HG02981 (cell line): ENCODE results near the gene GCK.
"Not testable (repeated sequence)": the region's sequence is repeated elsewhere in the genome, so short reads cannot be mapped to it uniquely, and the experiment has no call there.

Source experiments
- ATAC-seq: cut with Tn5 transposase; IDR thresholded peaks from one replicate; pipeline ENCODE4 v1.9.1; 2021; ENCODE audit warnings: mild to moderate bottlenecking, moderate library complexity; ENCODE audit not compliant: unreplicated experiment

The GCK gene

DNA sequence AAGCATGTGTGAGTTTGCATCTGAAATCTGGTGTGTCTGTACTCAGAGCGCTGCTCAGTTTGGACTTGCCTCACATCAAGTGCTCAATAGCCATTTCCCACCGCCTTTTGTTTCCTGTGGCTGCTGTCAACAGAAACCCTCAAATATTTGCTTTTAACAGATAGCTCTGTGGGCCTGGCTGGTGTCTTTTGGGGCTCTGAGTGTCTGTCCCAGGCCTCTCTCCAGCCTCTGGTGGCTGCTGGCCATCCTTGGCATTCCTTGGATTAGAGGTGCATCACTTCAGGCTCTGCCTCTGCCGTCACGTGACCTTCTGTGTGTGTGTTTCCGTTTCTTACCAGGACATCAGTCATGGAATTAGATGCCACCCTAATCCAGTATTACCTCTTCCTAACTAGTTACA, 20.9 kb upstream of the GCK start:
- no peak for ATAC-seq

DNA sequence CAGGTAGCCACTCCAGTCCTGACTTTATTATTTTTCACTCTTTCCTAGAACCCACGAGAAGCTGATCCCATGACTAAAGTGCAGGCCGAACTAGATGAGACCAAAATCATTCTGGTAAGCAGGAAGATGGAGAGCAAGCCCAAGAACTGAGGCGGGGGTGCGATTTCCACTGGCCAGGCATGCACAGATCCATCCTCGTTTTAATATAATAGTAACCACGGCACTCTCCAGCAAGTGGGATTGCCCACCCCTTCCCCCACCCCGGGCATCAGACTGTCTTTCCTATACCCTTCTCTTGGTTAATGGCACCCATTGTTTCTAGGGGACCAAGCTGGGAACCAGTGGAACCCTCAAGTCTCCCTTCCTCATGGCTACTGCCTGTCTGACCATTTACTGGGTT, 18.8 kb upstream of the GCK start:
- no peak for ATAC-seq

DNA sequence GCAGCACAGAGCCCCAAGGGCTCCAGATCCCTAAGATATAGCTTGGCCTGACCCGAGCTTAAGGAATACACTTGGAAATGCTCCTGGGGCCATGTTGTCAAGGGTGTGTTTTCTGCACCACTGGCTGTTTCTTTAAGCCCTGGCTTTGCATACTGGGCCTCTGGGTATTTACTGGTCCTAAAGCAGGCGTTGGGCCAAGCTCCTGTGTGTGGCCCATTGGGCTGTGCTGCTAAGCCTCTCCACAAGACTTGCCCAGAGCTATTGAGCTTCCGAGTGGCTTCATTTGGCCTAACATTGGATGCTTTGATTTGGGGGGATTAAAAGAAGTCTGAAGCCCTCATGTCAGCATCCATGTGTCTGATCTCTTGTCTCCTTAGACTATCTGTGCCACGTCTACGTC, 16.8 kb upstream of the GCK start:
- no peak for ATAC-seq

DNA sequence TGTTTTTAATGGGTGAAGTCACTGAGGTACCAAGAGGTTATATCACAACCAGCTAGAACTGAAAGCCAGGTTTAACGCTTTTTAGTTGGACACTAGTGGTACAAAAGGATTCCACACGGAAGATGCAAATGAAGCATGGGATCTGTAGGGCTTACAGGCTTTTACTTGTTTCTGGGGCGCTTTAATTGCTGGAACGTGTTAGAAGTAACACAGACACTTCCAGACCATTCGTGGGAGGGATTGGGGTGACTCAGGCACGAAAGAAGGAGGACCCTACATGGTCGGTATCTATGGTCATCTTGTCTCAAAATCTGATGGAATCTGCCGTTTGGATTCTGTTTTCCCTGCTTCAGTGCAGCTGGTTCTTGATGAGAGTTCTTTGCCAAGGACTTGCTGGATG, 12.6 kb upstream of the GCK start:
- ATAC-seq = no peak

DNA sequence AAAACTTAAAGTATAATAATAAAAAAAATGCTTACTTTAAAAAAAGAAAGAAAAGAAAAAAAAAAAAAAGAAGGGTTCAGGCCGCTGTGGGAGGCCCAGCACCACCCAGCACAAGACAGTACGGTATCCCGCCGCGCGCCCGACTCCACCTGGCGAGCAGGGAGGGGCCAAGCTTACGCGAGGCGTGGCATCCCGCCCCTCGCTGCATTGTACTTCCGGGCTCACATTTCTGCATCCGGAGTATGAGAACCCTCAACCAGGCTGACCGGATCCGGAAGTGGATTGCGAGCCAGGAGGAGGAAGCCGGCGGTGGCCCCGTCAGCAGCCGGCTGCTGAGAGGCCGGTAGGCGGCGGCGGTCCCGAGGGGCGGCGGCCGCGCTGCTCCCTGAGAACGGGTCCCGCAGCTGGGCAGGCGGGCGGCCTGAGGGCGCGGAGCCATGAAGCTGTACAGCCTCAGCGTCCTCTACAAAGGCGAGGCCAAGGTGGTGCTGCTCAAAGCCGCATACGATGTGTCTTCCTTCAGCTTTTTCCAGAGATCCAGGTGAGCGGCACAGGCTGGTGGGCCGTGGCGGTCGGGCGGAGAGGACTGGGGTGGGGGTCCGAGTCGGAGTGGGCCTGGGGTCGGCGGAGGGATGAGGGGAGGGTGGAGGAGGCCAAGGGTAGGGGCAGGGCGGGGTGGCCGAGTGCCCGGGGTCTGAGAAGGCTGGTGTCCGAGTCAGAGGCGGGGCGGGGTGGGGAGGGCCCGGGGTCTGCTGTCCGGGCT, 11.6 kb upstream of the GCK start, which contains the start of gene YKT6:
Gene YKT6 (plus strand): TSS at position 280 of the 763 bp plus-strand sequence. CDS start 158 bp downstream, at position 438.
- peak; percentile 99 for ATAC-seq

DNA sequence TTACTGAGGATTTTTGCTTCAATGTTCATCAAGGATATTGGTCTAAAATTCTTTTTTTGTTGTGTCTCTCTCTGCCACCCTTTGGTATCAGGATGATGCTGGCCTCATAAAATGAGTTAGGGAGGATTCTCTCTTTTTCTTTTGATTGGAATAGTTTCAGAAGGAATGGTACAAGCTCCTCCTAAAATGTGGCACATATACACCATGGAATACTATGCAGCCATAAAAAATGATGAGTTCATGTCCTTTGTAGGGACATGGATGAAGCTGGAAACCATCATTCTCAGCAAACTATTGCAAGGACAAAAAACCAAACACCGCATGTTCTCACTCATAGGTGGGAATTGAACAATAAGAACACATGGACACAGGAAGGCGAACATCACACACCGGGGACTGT, 10.9 kb upstream of the GCK start:
- not testable (repeated sequence) for ATAC-seq

DNA sequence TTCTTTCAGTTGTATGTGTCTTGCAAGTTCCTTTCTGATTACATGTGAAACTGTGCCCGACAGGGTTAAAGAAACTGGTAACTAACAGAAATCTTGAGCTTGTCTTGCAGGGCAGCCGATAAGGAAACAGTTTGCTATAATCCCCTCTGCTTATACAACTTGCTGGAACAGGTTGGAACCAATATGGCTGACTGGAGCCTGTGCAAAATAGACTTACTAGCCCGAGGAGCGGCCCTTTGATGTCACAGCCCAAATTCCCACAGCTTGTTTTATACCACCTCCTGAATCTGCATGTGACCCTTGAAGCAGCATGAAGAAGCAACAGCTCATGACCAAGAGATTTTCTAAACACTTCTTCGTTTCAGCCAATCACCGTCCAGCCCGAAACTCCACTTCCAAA, 8.2 kb upstream of the GCK start:
- no peak for ATAC-seq

DNA sequence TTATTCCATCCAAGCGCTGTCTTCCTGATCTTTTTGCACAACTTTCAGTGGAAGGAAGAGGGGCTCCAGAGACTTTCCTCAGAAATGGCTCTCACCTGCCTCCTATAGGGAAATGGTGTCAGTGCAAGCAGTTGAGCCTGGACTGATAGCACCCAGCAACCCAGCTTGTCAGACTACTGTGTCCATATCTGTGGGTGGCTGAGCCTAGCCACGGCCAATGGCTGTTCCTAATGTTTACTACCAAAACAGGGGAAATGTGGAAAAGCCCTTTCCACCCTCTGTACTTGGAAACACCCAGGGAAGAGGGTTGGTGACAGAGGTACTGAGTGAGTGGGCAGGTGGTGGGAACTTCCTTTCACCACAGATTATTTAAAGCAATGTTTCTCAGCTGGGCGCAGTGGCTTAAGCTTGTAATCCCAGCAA, 7.2 kb upstream of the GCK start:
- ATAC-seq = no peak

DNA sequence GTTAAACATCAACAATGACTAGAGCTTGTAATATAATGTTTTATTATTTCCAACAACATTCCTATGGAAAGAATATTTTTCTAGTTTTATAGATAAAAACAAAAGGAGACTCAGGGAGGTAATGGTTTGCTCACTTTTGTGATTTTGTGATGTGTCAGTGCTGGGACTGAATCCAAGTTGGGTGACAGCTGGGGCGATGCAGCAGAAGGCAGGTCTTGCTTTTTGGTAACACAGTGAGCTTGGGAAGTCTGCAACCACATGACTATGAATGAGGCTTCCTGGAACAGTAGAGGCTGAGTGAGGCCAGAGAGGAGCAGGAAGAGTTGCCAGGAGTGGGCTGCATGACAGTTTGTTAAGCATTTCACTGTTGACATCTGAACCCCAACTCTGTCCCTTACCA, 6.7 kb upstream of the GCK start:
- ATAC-seq = no peak

DNA sequence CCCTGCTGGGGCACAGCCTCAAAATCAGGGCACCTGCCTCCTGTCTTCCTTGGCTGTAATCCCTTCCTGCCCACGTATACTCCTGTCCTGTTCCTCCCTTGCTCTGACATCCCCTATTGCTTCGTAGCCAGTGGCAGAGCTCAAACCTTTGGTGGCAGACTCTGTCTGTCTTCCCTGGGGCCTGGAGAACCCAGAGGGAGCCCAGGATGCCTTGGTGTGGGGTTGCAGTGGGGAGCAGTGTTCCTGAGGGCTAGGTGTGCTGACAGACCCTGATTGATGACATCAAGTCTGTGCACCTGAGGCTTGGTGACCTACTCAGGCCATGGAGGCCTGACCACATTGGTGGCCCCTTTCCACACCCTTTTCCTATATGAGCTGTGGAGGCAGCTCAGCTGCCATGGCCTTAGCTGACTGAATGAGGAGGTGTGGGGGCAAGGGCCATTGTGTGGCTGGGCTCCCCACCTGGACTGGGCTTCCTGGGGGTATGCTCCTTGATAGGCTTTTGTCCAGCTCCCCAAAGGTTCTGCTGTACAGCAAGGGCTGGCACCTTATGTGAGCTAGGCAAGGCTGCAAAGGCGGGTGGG, 5.4 kb upstream of the GCK start:
- no peak for ATAC-seq

DNA sequence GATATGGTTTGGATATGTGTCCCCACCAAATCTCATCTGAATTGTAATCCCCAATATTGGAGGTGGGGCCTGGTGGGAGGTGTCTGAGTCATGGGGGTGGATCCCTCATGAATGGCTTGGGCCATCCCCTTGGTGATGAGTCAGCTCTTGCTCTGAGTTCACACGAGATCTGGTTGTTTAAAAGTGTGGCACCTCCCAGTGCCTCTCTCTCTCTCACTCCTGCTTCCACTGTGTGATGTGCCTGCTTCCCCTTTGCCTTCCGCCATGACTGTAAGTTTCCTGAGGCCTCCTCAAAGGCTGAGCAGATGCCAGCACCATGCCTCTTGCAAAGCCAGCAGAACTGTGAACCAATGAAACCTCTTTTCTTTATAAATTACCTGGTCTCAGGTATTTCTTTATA, 4.8 kb upstream of the GCK start:
- ATAC-seq = no peak

DNA sequence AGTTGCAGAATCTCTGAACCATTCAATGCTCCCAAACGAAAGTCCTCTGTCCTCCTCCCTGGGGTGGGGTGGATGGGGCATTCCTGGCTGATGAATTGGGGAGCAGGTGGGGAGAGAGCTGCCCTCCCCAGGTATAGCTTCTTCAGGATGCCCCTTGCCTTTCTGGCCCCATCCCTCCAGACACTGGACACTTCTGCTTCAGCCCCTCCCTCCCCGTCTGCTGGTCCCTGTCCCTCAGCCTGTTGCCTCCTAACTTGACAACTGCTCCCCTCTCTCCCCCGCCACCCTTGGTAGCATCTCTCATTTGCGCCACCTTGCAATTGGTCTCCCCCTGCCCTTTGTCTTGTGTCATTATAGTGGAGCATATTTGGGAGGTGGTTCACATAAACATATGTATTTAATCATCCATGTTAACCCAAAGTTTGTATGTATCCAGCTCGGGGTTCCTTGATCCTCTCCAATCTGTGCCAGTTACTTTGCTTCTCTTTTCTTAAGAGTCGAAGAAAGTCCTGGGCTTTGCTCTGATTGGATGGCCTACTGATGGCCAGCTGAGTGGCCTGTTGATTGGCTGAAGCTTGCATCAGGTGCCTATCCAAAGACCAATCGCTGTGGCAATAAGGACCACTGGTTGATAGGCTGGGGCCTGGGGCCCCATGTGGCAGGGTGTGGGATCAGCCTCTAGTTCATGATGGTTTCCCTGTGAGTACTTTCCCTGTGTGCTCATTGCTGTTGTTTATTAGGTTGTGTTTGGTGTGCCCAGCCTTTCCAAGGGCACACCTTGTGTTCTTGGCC, 4.0 kb upstream of the GCK start:
- ATAC-seq = no peak

DNA sequence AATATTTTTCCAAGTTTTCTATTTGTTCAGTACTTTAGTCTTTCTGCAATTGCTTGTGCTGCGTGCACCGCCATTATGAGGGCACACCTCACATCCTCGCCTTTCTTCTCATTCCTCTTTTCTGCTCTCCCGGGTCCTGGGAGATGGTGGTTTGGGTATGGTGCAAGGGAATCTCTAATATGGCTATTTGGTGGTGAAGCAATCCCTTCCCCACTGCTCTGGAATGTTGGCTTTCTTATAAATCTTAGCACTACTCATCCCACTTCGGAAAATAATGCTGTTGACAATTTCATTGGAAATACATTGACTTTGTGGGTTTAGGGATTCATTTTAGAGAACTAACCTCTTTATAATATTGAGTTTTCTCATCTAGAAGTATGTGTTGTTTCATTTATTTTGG, 1.9 kb upstream of the GCK start:
- no peak for ATAC-seq

DNA sequence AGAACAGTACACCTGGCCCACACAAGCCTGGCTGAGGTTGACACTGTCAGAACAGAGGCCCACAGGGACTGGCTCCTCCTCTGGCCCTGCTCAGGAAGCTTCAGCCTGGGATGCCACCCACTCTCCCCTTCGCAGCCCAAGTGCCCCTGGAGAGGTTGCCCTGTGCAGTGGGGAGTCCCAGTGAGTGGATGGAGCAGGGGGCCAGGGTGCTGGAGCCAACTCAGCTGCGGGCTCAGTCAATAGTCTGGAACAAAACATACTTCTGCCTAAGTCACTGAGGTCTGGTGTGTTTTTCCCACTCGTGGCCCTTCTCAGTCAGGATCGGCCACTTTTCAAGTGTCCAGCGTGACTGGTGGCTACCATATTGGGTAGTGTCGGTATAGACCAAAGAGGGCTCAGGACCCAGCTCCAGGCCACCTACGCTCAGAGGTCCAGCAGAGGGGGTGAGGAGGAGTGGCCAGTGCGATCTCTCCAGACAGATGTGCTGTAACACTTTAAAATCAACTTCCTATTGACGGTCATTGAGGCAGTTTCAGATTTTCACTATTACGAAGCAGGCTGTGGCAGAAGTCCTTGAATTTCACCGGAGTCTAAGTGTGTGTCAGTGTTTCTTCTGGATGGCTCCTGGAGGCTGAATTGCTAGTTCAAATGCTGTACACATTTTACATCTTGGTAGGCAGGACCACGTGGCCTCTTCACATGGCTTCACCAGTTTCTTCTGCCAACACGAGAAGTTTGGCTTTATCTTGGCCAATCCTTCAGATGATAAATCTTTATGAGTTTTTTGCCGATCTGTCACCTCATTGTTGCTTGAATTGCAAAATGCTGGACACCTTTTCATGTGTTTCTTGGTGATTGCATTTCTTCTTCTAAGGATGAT, 994 bp upstream of the GCK start:
- ATAC-seq = no peak

DNA sequence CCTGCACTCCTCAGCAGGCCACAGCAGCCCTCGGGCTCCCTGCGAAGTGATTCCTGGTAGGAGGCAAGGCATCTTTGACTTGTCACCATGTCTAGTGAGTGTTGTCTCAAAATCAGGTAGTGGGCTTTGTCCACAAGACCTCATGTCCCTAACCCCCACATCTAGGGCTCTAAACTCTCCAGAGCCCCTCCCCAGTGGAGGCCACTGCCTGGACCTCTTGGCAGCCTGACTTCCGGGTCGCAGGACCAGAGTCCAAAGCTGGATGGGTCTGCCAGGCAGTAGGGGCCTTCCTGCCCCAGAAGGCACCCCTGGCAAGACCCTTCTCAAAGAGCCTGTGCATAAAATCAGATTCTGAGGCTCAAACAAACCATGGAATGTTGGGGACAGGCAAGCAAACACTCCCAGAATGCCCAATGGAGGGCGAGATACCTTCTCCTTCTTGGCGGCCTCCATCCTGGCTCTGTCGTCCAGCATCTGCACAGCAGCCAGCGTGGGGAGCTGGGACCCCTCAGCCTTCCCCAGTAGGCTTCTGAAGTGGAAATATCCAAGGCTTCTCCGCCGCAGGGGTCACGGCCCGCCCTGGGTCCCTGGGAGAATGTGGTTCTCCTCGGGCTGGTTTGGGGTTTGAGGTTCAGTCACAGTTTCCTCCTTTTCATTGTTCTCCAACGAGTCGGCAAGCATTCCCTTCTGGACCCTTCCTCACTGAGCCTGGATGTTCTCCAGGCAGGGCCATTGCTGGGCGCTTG, 586 bp downstream of the GCK start:
- no peak for ATAC-seq

DNA sequence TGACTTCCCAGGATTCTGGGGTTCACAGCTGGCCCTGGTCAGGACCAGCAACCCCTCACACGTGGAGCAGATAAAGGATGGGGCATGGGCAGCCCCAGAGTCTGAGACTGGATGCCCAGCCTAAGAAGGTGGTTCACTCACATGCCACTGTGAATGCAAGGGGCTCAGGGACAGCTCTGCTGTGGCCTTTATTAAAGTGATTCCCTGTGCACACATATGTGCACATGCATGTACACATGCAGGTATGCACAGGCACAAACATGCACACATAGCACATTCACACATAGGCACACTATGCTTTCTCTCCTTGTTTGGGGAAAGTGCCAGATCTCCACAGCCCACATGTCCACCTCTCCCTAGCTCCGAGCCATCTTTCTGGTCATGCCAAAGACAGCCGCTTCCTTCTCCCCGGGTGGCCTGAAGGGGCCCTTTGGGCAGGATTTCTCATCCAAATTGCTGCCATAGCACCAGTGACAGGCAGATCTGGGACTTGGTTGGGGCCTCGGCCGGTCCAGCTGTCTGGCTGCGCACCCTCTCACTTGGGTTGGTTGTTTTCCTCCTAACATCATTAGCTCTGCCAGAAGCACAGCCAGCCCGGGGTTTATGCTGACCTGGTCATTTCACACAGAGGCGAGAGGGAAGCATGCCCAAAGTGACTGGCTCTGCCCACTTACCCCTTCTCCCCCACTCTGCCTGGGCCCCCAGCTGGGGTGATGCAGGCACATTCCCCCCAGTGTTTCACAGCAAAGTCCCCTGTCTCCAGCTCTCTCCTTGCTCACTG, 1.4 kb downstream of the GCK start:
- no peak for ATAC-seq

DNA sequence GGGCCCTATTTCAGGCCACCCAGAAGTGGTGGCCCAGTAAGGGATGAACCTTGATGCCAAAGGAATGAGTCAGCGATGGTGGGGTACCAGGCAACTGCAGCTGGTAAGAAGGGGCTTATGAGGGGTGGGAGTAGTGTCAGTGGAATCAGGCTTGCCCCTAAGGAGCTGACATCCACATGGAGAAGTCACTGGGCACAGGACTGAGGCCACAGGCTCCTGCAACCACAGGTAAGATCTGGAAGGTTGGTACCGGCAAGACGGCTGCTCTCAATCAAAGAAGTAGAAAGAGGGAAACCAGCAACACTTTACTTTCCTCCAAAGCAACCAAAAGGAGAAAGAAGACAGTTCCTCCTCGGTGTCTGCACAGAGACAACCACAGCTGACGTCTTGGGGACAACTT, 2.5 kb downstream of the GCK start:
- no peak for ATAC-seq

DNA sequence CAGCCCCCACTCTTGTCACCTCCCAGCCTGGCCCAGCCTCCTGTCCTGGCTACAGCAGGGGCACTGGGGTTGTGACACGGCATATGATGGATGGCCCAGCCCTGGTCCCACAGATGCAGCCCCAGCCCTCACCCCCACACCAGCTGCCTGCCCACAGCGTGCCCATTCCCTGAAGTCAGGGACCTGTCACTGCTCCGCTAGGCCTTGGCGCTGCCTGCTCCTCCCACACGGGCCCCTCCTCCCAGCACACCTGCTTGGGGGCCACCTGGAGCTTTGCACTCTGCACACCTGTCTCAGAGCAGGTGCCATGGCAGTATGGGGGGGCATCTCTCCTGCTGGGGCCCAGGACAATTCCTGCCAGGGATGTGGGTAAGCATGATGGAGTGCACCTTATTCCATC, 3.5 kb downstream of the GCK start:
- ATAC-seq = no peak

DNA sequence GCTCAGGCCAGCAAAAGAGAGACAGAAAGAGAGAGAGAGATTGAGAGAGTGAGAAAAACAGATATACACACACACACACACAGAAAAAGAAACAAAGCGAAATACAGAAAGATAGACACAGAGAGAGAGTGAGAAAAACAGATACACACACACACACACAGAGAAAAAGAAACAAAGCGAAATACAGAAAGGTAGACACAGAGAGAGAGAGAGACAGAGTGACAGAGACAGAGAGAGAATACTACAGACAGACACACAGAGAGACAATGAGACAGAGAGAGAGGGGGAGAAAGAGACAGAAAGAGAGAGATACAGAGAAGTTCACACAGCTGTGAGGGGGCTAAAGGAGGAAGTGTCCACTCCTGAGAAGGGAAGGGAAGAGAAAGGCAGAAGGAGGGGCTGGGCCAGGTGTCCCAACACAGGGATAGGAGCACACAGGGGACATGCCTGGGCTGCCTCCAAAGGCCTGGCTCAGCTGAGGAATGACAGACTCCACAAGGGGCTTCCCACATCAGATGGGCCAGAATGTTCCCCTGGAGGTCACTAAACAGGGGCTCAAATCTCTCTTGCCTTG, 4.3 kb downstream of the GCK start:
- ATAC-seq = no peak
